K562 (cell line): Measurements from ENCODE around the gene IGSF21. TPM values are rescaled to one million over a fixed set of nuclear protein-coding genes. Genes with fewer than 3 reads are reported as not detected.

Experiments used
- ATAC-seq: fragments of 200-7000 bp; cut with Tn5 transposase; 3 replicates; pipeline ENCODE4 v1.9.1; 2020; ENCODE audit warnings: moderate library complexity
- BruUV-seq: library from RNA; stranded (reverse); fragments of 400-500 nt; replicated peaks from 2 replicates; lab custom pipeline; 2021; lab: Mats Ljungman, UMichigan
- CTCF ChIA-PET: fragments of 300-600 bp; formaldehyde crosslinking; extraction: SDS; loops from one replicate; lab custom pipeline; 2021; ENCODE audit warnings: low intra/inter-chr PET ratio; lab: Yijun Ruan, JAX
- POLR2A ChIA-PET: fragments of 300-600, 350-650 bp; sonication (Branson Sonifier 250); formaldehyde crosslinking; extraction: SDS; loops from one replicate; lab custom pipeline; 2021; ENCODE audit warnings: antibody characterized with exemption, inconsistent platforms; lab: Yijun Ruan, JAX
- DNase-seq, 4 experiments: peaks; one replicate each; pipeline versions ENCODE4 v3.0.0 to v3.0.0-alpha.2; 2011 to 2018; ENCODE audit warnings: low spot score in 3 of 4, mixed read lengths in 3 of 4; ENCODE audit errors: extremely low read depth in 1 of 4
- FAIRE-seq: peaks from 2 replicates; lab custom pipeline; 2011; peaks lifted over from hg19 to GRCh38; lab: Jason Lieb, UNC
- H2AFZ ChIP-seq: 2 replicates; pipeline ENCODE4 v1.6.0; 2011; ENCODE audit warnings: low read depth, low read length, control low read depth, inconsistent platforms
- H3K27ac ChIP-seq: fragments of 200-600 bp; 3 replicates; pipeline ENCODE4 v1.8.0; 2011; ENCODE audit warnings: low read depth, mild to moderate bottlenecking, control low read depth, inconsistent platforms, low read length, moderate library complexity, mixed read lengths; ENCODE audit errors: extremely low read depth
- H3K27me3 ChIP-seq, 2 experiments: fragments of 300-600 bp in 1 of 2; 2 replicates in 1 of 2; 3 replicates in 1 of 2; pipeline versions ENCODE4 v1.6.0 to v1.8.0; 2011; ENCODE audit warnings: inconsistent platforms in 2 of 2, low read length in 2 of 2, mild to moderate bottlenecking in 1 of 2, mixed read lengths in 1 of 2, moderate library complexity in 1 of 2; ENCODE audit not compliant: control insufficient read depth in 2 of 2, insufficient read depth in 2 of 2
- H3K36me3 ChIP-seq: fragments of 300-600 bp; 3 replicates; pipeline ENCODE4 v1.8.0; 2011; ENCODE audit warnings: mild to moderate bottlenecking, low read length, inconsistent platforms; ENCODE audit not compliant: control insufficient read depth, insufficient read depth
- H3K4me1 ChIP-seq, 2 experiments: fragments of 200-600 bp in 1 of 2; replicated peaks in 1 of 2; 2 replicates in 1 of 2; 3 replicates in 1 of 2; pipeline versions ENCODE4 v1.5.1 to v1.8.0; 2011; ENCODE audit warnings: inconsistent platforms in 2 of 2, low read length in 2 of 2, mild to moderate bottlenecking in 1 of 2, mixed read lengths in 1 of 2, moderate library complexity in 1 of 2; ENCODE audit not compliant: control insufficient read depth in 2 of 2, insufficient read depth in 2 of 2
- H3K4me2 ChIP-seq: 2 replicates; pipeline ENCODE4 v1.6.1; 2011; ENCODE audit warnings: low read length, control low read depth, inconsistent platforms, mixed read lengths; ENCODE audit not compliant: insufficient read depth
- H3K4me3 ChIP-seq: fragments of 200-600 bp; sonication (generic), shearing (Covaris generic); 2 replicates; pipeline ENCODE4 v1.5.1; 2016; ENCODE audit warnings: control low read depth, inconsistent platforms
- H3K79me2 ChIP-seq: fragments of 200-600 bp; 3 replicates; pipeline ENCODE4 v1.8.0; 2011; ENCODE audit warnings: low read length, inconsistent platforms; ENCODE audit not compliant: control insufficient read depth, insufficient read depth
- H3K9ac ChIP-seq, 2 experiments: 2 replicates each; pipeline versions ENCODE4 v1.6.0 to v1.6.1; 2011; ENCODE audit warnings: low read depth in 2 of 2, low read length in 2 of 2, control low read depth in 1 of 2, inconsistent platforms in 1 of 2, mild to moderate bottlenecking in 1 of 2, mixed read lengths in 1 of 2; ENCODE audit not compliant: insufficient read depth in 1 of 2
- H3K9me1 ChIP-seq: one replicate; pipeline ENCODE4 v1.6.0; 2011; ENCODE audit warnings: inconsistent platforms, mild to moderate bottlenecking, low read length, moderate library complexity; ENCODE audit not compliant: control insufficient read depth, insufficient read depth
- H3K9me3 ChIP-seq: replicated peaks from 2 replicates; pipeline ENCODE4 v1.5.1; 2011; ENCODE audit warnings: low read depth, low read length, inconsistent platforms; ENCODE audit not compliant: control insufficient read depth, insufficient read depth
- H4K20me1 ChIP-seq: replicated peaks from 2 replicates; pipeline ENCODE4 v1.6.1; 2011; ENCODE audit warnings: low read length, inconsistent platforms, mixed read lengths; ENCODE audit not compliant: control insufficient read depth, insufficient read depth
- ELK1 ChIP-seq: sonication (generic); formaldehyde crosslinking; IDR thresholded peaks from 2 replicates; pipeline ENCODE4 v1.8.1; 2022; ENCODE audit warnings: missing genetic modification reagents
- ETV1 ChIP-seq: fragments of 450-650 bp; conservative IDR thresholded peaks from 2 replicates; pipeline ENCODE4 v1.6.1; 2016; ENCODE audit warnings: missing genetic modification characterization, control low read depth, low read depth, missing compliant biosample characterization
- EZH2 ChIP-seq: IDR thresholded peaks from 2 replicates; pipeline ENCODE4 v1.6.1; 2012; ENCODE audit warnings: low read depth, mild to moderate bottlenecking, inconsistent platforms, low read length, borderline replicate concordance
- KDM4B ChIP-seq, 2 experiments: fragments of 450-650 bp in 1 of 2; sonication (generic) in 1 of 2; IDR thresholded peaks; 2 replicates each; pipeline ENCODE4 v1.6.1; 2016 to 2017; ENCODE audit warnings: borderline replicate concordance in 2 of 2, antibody characterized with exemption in 1 of 2, low read depth in 1 of 2, mild to moderate bottlenecking in 1 of 2
- MAFK ChIP-seq: IDR thresholded peaks from 2 replicates; pipeline ENCODE4 v1.6.1; 2011; ENCODE audit warnings: low read length, improper control_type of control experiment
- MYNN ChIP-seq, 2 experiments: sonication (generic); formaldehyde crosslinking in 1 of 2; IDR thresholded peaks; 2 replicates each; pipeline versions ENCODE4 v1.5.0 to v1.6.1; 2016 to 2020; ENCODE audit warnings: antibody characterized with exemption in 1 of 2, missing genetic modification reagents in 1 of 2
- POLR3A ChIP-seq: IDR thresholded peaks from 2 replicates; pipeline ENCODE4 v1.6.1; 2011; ENCODE audit warnings: borderline replicate concordance, mild to moderate bottlenecking, moderate library complexity; ENCODE audit not compliant: insufficient read length, insufficient read depth; ENCODE audit errors: extremely low read depth
- TRIM25 ChIP-seq: fragments of 450-650 bp; IDR thresholded peaks from 2 replicates; pipeline ENCODE4 v1.7.0; 2016; ENCODE audit warnings: borderline replicate concordance
- UBTF ChIP-seq, 2 experiments: IDR thresholded peaks; 2 replicates each; pipeline ENCODE4 v1.6.1; 2012; ENCODE audit warnings: improper control_type of control experiment in 2 of 2, low read depth in 2 of 2, low read length in 2 of 2, borderline replicate concordance in 1 of 2
- ZNF398 ChIP-seq: fragments of 250-450 bp; sonication (Bioruptor Pico); IDR thresholded peaks from 2 replicates; pipeline ENCODE4 v1.8.0; 2021; ENCODE audit warnings: moderate library complexity, mild to moderate bottlenecking, inconsistent platforms
- WGBS: fragments of 100-300 bp; shearing (Covaris generic); methylation state at CpG from one replicate; pipeline ENCODE4 v1.1.6; 2016; ENCODE audit warnings: low coverage, mixed read lengths; ENCODE audit not compliant: insufficient coverage; ENCODE audit errors: missing lambda C conversion rate; 5-methylcytosine and 5-hydroxymethylcytosine counted together
- in situ Hi-C: fragments of 300-500 bp; cut with MboI; formaldehyde crosslinking; loops from 4 replicates; pipeline ENCODE4 v1.15.0; 2018; ENCODE audit warnings: inconsistent platforms, mixed read lengths
- intact Hi-C: fragments of 100-400 bp; cut with micrococcal nuclease; formaldehyde crosslinking; loops from 2 replicates; pipeline ENCODE4 v1.14.2; 2022
- polyA plus RNA-seq, 8 experiments: library from polyadenylated mRNA; depleted of rRNA in 4 of 8; stranded (reverse) in 5 of 8; unstranded in 3 of 8; fragments of >200 nt; fragmentation: Nextera tagmentation in 2 of 8; fragmentation: Illumina TruSeq in 1 of 8; extraction: Ambion mirVana in 2 of 8; extraction: Trizol in 1 of 8; gene quantifications; 2 replicates each; pipeline versions ENCODE4 v1.2.1 to v1.2.3, GENCODE V29; 2011 to 2014; ENCODE audit warnings: inconsistent platforms in 1 of 8, missing spikeins in 1 of 8
- total RNA-seq, 7 experiments: library from RNA; depleted of rRNA in 6 of 7; stranded (reverse); fragments of >200 nt in 6 of 7; fragmentation: Illumina TruSeq in 2 of 7; extraction: Trizol in 2 of 7; gene quantifications; 2 replicates each; pipeline versions ENCODE4 v1.2.1 to v1.2.3, GENCODE V29; 2011 to 2021; ENCODE audit warnings: low replicate concordance in 1 of 7

IGSF21 gene
- total and polyA plus RNA-seq, 9 of the 15 experiments (the other 6 are each of a cell fraction or from before 2014, with no cell fraction given) = not detected

- DNase-seq = no peak
- FAIRE-seq = no peak
- no peak overlapping the region for H3K27ac ChIP-seq
- H3K79me2 ChIP-seq = no peaks in the 10 kb centered on the region
- intact Hi-C loops = no loop called here
- WGBS = 0% methylated on average over 18 of the region's 18 CpGs
- peaks cover 2 to 30% of the 10 kb centered on the region in 2 experiments; a peak in 3 of 5 replicates for H3K27me3 ChIP-seq
- H3K9me3 ChIP-seq = no peaks in the 10 kb centered on the region
- ATAC-seq = no peak
- H2AFZ ChIP-seq = no peak overlapping the region
- POLR2A ChIA-PET = no interaction called here
- H3K9ac ChIP-seq = no peak overlapping the region
- no peak for TF ChIP-seq TRIM25
- no peak for TF ChIP-seq ELK1 (CRISPR knock-in tag)
- TF ChIP-seq EZH2 = no peak
- TF ChIP-seq MYNN (IDR thresholded peaks at IDR 0.05) = no peak
- no peak for TF ChIP-seq MYNN (CRISPR knock-in tag; IDR thresholded peaks at IDR 0.05)
- TF ChIP-seq POLR3A = no peak
- TF ChIP-seq KDM4B (IDR thresholded peaks at IDR 0.05; ENCODE audit: borderline replicate concordance in 2 of 2, low read depth in 1 of 2) = no peak
- no peak for TF ChIP-seq ETV1
- TF ChIP-seq UBTF (IDR thresholded peaks at IDR 0.05; ENCODE audit: borderline replicate concordance in 1 of 2, low read depth in 2 of 2, low read length in 2 of 2) = no peak
- no peak for TF ChIP-seq ZNF398 (CRISPR knock-in tag)
- TF ChIP-seq MAFK = no peak
- H3K4me1 ChIP-seq = peaks cover 0 to 3% of the 10 kb centered on the region in 2 experiments; a peak in 1 of 5 replicates
- BruUV-seq = no TSS peak
- CTCF ChIA-PET = interaction anchor here (0.6 kb wide), 1 partner anchor 364 kb away, joined by 3 read pairs; no protein-coding TSS in a partner anchor
- H3K9me1 ChIP-seq = peaks cover 4% of the 10 kb centered on the region
- H3K4me3 ChIP-seq = no peak overlapping the region
- no peaks in the 10 kb centered on the region for H3K36me3 ChIP-seq
- H3K4me2 ChIP-seq = no peak overlapping the region
- no peaks in the 10 kb centered on the region; the same call in 1 of the 2 replicates for H4K20me1 ChIP-seq
- in situ Hi-C loops = no loop called here
Observed at GRCh38 chr1:18191481-18192155, 84.0 kb downstream of the IGSF21 start.
